ENCODE results near the gene JOSD2.

Gene JOSD2

GRCh38 chr19:50555450-50556281 lies 44.7 kb upstream of the JOSD2 start:
- TF ChIP-seq CTCF (conservative IDR thresholded peaks at IDR 0.05; ENCODE audit: control insufficient read depth, insufficient read depth, low read depth, low read length), result no peak
- no peak overlapping the region for H3K4me3 ChIP-seq (ENCODE audit: control insufficient read depth, low read depth, low read length)

GRCh38 chr19:50555033-50555432 lies 44.0 kb upstream of the JOSD2 start:
- TF ChIP-seq CTCF (conservative IDR thresholded peaks at IDR 0.05; ENCODE audit: control insufficient read depth, insufficient read depth, low read depth, low read length), result no peak
- no peak for DNase-seq (ENCODE audit: low read depth)
- no peak overlapping the region for H3K4me3 ChIP-seq (ENCODE audit: control insufficient read depth, low read depth, low read length)

More at GRCh38 chr19:50555450-50556281, 44.7 kb upstream of the JOSD2 start:
- DNase-seq (ENCODE audit: low read depth), result no peak

- H3K4me3 ChIP-seq (ENCODE audit: control insufficient read depth, low read depth, low read length), result no peak overlapping the region
- no peak for DNase-seq (ENCODE audit: low read depth)
- TF ChIP-seq CTCF (conservative IDR thresholded peaks at IDR 0.05; ENCODE audit: control insufficient read depth, insufficient read depth, low read depth, low read length), result no peak
These were observed 43.2 kb upstream of the JOSD2 start for GRCh38 chr19:50554212-50554611.

GRCh38 chr19:50553134-50553703 lies 42.2 kb upstream of the JOSD2 start:
- no peak overlapping the region for H3K4me3 ChIP-seq (ENCODE audit: control insufficient read depth, low read depth, low read length)
- TF ChIP-seq CTCF (conservative IDR thresholded peaks at IDR 0.05; ENCODE audit: control insufficient read depth, insufficient read depth, low read depth, low read length), result no peak
- no peak for DNase-seq (ENCODE audit: low read depth)

- H3K4me3 ChIP-seq (ENCODE audit: control insufficient read depth, low read depth, low read length), result no peak overlapping the region
- DNase-seq (ENCODE audit: low read depth), result no peak
- no peak for TF ChIP-seq CTCF (conservative IDR thresholded peaks at IDR 0.05; ENCODE audit: control insufficient read depth, insufficient read depth, low read depth, low read length)
These were observed 41.5 kb upstream of the JOSD2 start for GRCh38 chr19:50552540-50552939.

GRCh38 chr19:50551715-50552187 lies 40.8 kb upstream of the JOSD2 start:
- no peak for DNase-seq (ENCODE audit: low read depth)
- H3K4me3 ChIP-seq (ENCODE audit: control insufficient read depth, low read depth, low read length), result no peak overlapping the region
- no peak for TF ChIP-seq CTCF (conservative IDR thresholded peaks at IDR 0.05; ENCODE audit: control insufficient read depth, insufficient read depth, low read depth, low read length)

Data from fibroblast of mammary gland (primary cell).